HepG2 (cell line): ENCODE measurements around the gene PPM1M. TPM values are rescaled to one million over a fixed set of nuclear protein-coding genes. Genes with fewer than 3 reads are reported as not detected.

Experiments
- CENPX ChIP-seq: sonication (generic); formaldehyde crosslinking; IDR thresholded peaks from 2 replicates; pipeline ENCODE4 v1.9.0; 2021; ENCODE audit warnings: mild to moderate bottlenecking, missing genetic modification reagents, moderate library complexity
- HOXA5 ChIP-seq: sonication (generic); formaldehyde crosslinking; IDR thresholded peaks from 2 replicates; pipeline ENCODE4 v1.4.0; 2020; ENCODE audit warnings: missing genetic modification reagents
- KDM6A ChIP-seq: IDR thresholded peaks from 2 replicates; pipeline ENCODE4 v1.6.1; 2016; ENCODE audit warnings: low read depth
- NFIB ChIP-seq: sonication (generic); formaldehyde crosslinking; IDR thresholded peaks from 2 replicates; pipeline ENCODE4 v1.9.0; 2021; ENCODE audit warnings: missing genetic modification reagents, mild to moderate bottlenecking, borderline replicate concordance
- RFX1 ChIP-seq: fragments of 450-650 bp; IDR thresholded peaks from 2 replicates; pipeline ENCODE4 v1.6.1; 2017
- RFXANK ChIP-seq: IDR thresholded peaks from 2 replicates; pipeline ENCODE4 v1.6.1; 2016
- RXRA ChIP-seq: sonication (generic); formaldehyde crosslinking; IDR thresholded peaks from 2 replicates; pipeline ENCODE4 v1.5.1; 2020; ENCODE audit warnings: missing genetic modification reagents
- SATB2 ChIP-seq: sonication (generic); formaldehyde crosslinking; IDR thresholded peaks from 2 replicates; pipeline ENCODE4 v1.5.0; 2020; ENCODE audit warnings: missing genetic modification reagents
- SETDB1 ChIP-seq: sonication (generic); formaldehyde crosslinking; IDR thresholded peaks from 2 replicates; pipeline ENCODE4 v1.5.1; 2020; ENCODE audit warnings: missing genetic modification reagents, mild to moderate bottlenecking, borderline replicate concordance
- TRIM24 ChIP-seq: sonication (generic); formaldehyde crosslinking; IDR thresholded peaks from 2 replicates; pipeline ENCODE4 v1.8.0; 2022; ENCODE audit warnings: mild to moderate bottlenecking, missing genetic modification reagents
- ZFP36 ChIP-seq: fragments of 150-350 bp; IDR thresholded peaks from 2 replicates; pipeline ENCODE4 v1.6.1; 2018; ENCODE audit warnings: borderline replicate concordance, low read length, low read depth; ENCODE audit not compliant: partially characterized antibody
- ZNF607 ChIP-seq: sonication (generic); formaldehyde crosslinking; IDR thresholded peaks from 2 replicates; pipeline ENCODE4 v1.5.1; 2020; ENCODE audit warnings: missing genetic modification reagents, mild to moderate bottlenecking, borderline replicate concordance
- ZNF644 ChIP-seq: IDR thresholded peaks from 2 replicates; pipeline ENCODE4 v1.6.1; 2016; ENCODE audit warnings: low read depth
- ZNF746 ChIP-seq: sonication (generic); formaldehyde crosslinking; IDR thresholded peaks from 2 replicates; pipeline ENCODE4 v1.8.0; 2022; ENCODE audit warnings: mild to moderate bottlenecking, missing genetic modification reagents
- ZSCAN21 ChIP-seq: sonication (generic); formaldehyde crosslinking; IDR thresholded peaks from 2 replicates; pipeline ENCODE4 v1.8.0; 2022; ENCODE audit warnings: mild to moderate bottlenecking, missing genetic modification reagents, moderate library complexity, borderline replicate concordance
- polyA plus RNA-seq, 8 experiments: library from polyadenylated mRNA; depleted of rRNA in 3 of 8; stranded (reverse) in 7 of 8; unstranded in 1 of 8; fragments of >200 nt; fragmentation: Illumina TruSeq in 4 of 8; extraction: Trizol in 4 of 8; gene quantifications; 2 replicates each; pipeline versions ENCODE4 v1.2.1 to v1.2.3, GENCODE V29; 2011 to 2016; ENCODE audit warnings: low read depth in 4 of 8, missing spikeins in 1 of 8, mixed read lengths in 1 of 8; ENCODE audit not compliant: insufficient read depth in 1 of 8
- total RNA-seq, 5 experiments: library from RNA; depleted of rRNA; stranded (reverse); fragments of >200 nt; fragmentation: Illumina TruSeq; extraction: Trizol; gene quantifications; 2 replicates each; pipeline ENCODE4 v1.2.3, GENCODE V29; 2016; ENCODE audit warnings: low read depth in 1 of 5
- TF ChIP-seq, protein P1 (sequence below): sonication (generic); formaldehyde crosslinking; IDR thresholded peaks from 2 replicates; pipeline ENCODE4 v1.9.0; 2022; ENCODE audit warnings: missing genetic modification reagents, mild to moderate bottlenecking, borderline replicate concordance
- TF ChIP-seq, protein P2 (sequence below): sonication (generic); formaldehyde crosslinking; IDR thresholded peaks from 2 replicates; pipeline ENCODE4 v1.5.0; 2020; ENCODE audit warnings: missing genetic modification reagents, mild to moderate bottlenecking, borderline replicate concordance
- TF ChIP-seq, protein P3 (sequence below): sonication (generic); formaldehyde crosslinking; IDR thresholded peaks from 2 replicates; pipeline ENCODE4 v1.8.1; 2023; ENCODE audit warnings: mild to moderate bottlenecking, missing genetic modification reagents
- TF ChIP-seq, protein P4 (sequence below): sonication (generic); formaldehyde crosslinking; IDR thresholded peaks from 2 replicates; pipeline ENCODE4; 2020; ENCODE audit warnings: missing genetic modification reagents, mild to moderate bottlenecking, borderline replicate concordance
- TF ChIP-seq, protein P5 (sequence below): sonication (generic); formaldehyde crosslinking; IDR thresholded peaks from 2 replicates; pipeline ENCODE4 v1.9.0; 2021; ENCODE audit warnings: missing genetic modification reagents, mild to moderate bottlenecking, borderline replicate concordance

Gene PPM1M
- total and polyA plus RNA-seq, 2 of the 13 experiments (the other 11 are each of a cell fraction or from before 2014, with no cell fraction given): 2.5 to 5.9 TPM

DNA sequence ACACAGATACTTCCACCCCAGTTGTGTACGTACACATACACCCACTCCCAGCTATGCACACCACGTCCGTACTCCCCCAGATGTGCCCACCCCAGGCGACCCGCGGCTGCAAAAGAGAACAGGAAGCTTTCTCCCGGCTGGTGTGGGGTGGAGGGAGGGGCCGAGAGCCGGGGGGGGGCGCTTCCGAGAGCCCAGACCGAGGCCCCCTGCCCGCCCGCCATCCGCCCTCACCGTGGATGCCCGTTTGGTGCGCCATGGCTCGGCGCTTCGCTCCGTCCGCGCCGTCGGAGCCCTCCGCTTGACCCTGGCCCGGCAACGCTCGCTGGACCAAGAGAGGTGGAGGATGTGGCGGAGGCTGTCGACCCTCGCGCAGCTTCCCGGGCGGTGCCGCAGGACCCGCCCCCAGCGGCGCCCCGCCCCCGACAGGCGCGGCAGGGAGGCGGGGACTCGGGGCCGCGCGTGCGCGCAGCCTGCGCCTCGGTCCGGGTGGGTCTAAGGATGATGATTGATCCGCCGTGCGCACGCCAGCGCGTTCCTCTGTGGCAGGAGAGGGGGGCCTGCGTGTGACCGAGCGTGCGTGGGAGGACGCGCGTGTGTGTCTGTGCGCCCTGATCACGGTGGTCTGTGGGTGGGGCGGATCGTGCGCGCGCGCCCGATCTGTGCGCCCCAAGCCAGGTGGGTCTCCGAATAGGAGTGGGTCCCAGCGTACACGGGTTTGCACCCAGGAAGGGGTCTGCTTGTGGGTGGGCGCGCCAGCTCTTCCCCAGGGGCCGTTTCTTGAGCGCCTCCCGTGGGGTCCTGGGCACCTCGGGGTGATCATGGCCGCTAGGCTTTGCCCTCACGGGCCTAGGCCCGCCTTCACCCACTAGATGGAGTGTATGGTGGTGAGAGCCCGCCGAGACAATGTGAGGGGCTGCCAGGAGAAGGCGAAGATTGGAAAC, 6.5 kb upstream of the PPM1M start, which contains the start of gene TWF2 (continued):
- TF ChIP-seq, protein P1, sequence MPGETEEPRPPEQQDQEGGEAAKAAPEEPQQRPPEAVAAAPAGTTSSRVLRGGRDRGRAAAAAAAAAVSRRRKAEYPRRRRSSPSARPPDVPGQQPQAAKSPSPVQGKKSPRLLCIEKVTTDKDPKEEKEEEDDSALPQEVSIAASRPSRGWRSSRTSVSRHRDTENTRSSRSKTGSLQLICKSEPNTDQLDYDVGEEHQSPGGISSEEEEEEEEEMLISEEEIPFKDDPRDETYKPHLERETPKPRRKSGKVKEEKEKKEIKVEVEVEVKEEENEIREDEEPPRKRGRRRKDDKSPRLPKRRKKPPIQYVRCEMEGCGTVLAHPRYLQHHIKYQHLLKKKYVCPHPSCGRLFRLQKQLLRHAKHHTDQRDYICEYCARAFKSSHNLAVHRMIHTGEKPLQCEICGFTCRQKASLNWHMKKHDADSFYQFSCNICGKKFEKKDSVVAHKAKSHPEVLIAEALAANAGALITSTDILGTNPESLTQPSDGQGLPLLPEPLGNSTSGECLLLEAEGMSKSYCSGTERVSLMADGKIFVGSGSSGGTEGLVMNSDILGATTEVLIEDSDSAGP: no peak; the same call in 1 of the 2 replicates
- TF ChIP-seq ZNF746 (CRISPR knock-in tag): 0 out of 2 replicates have a peak, but pooled peaks have one; percentile 19
- TF ChIP-seq, protein P2, sequence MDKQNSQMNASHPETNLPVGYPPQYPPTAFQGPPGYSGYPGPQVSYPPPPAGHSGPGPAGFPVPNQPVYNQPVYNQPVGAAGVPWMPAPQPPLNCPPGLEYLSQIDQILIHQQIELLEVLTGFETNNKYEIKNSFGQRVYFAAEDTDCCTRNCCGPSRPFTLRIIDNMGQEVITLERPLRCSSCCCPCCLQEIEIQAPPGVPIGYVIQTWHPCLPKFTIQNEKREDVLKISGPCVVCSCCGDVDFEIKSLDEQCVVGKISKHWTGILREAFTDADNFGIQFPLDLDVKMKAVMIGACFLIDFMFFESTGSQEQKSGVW (CRISPR knock-in tag): no peak
- TF ChIP-seq, protein P3, sequence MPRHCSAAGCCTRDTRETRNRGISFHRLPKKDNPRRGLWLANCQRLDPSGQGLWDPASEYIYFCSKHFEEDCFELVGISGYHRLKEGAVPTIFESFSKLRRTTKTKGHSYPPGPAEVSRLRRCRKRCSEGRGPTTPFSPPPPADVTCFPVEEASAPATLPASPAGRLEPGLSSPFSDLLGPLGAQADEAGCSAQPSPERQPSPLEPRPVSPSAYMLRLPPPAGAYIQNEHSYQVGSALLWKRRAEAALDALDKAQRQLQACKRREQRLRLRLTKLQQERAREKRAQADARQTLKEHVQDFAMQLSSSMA (CRISPR knock-in tag): no peak
- TF ChIP-seq ZSCAN21 (CRISPR knock-in tag): peak; percentile 79; the same call in 1 of the 2 replicates
- TF ChIP-seq RFX1: no peak
- TF ChIP-seq, protein P4, sequence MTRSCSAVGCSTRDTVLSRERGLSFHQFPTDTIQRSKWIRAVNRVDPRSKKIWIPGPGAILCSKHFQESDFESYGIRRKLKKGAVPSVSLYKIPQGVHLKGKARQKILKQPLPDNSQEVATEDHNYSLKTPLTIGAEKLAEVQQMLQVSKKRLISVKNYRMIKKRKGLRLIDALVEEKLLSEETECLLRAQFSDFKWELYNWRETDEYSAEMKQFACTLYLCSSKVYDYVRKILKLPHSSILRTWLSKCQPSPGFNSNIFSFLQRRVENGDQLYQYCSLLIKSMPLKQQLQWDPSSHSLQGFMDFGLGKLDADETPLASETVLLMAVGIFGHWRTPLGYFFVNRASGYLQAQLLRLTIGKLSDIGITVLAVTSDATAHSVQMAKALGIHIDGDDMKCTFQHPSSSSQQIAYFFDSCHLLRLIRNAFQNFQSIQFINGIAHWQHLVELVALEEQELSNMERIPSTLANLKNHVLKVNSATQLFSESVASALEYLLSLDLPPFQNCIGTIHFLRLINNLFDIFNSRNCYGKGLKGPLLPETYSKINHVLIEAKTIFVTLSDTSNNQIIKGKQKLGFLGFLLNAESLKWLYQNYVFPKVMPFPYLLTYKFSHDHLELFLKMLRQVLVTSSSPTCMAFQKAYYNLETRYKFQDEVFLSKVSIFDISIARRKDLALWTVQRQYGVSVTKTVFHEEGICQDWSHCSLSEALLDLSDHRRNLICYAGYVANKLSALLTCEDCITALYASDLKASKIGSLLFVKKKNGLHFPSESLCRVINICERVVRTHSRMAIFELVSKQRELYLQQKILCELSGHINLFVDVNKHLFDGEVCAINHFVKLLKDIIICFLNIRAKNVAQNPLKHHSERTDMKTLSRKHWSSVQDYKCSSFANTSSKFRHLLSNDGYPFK: no peak
- peak; percentile 19; the same call in 1 of the 2 replicates for TF ChIP-seq RXRA (CRISPR knock-in tag)
- no peak for TF ChIP-seq ZNF644 (CRISPR knock-in tag)
- no peak for TF ChIP-seq KDM6A
- no peak for TF ChIP-seq ZFP36
- TF ChIP-seq SETDB1 (CRISPR knock-in tag): no peak
- TF ChIP-seq ZNF607: peak; percentile 84
- TF ChIP-seq SATB2 (CRISPR knock-in tag): no peak
- TF ChIP-seq RFXANK: 0 out of 2 replicates have a peak, but pooled peaks have one; percentile 29
- peak; percentile 58; the same call in 1 of the 2 replicates for TF ChIP-seq HOXA5 (CRISPR knock-in tag)
- TF ChIP-seq NFIB (CRISPR knock-in tag): no peak
- TF ChIP-seq, protein P5, sequence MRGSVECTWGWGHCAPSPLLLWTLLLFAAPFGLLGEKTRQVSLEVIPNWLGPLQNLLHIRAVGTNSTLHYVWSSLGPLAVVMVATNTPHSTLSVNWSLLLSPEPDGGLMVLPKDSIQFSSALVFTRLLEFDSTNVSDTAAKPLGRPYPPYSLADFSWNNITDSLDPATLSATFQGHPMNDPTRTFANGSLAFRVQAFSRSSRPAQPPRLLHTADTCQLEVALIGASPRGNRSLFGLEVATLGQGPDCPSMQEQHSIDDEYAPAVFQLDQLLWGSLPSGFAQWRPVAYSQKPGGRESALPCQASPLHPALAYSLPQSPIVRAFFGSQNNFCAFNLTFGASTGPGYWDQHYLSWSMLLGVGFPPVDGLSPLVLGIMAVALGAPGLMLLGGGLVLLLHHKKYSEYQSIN: no peak
- no peak for TF ChIP-seq CENPX (CRISPR knock-in tag)
- no peak for TF ChIP-seq TRIM24
